ENCODE results near the gene TXLNG. TPM values are rescaled to one million over a fixed set of nuclear protein-coding genes. Genes with fewer than 3 reads are reported as not detected.

The TXLNG gene
- total and polyA plus RNA-seq, 2 of the 13 experiments (the other 11 are each of a cell fraction or from before 2014, with no cell fraction given): 13.1 to 15.5 TPM

GRCh38 chrX:16874458-16875095, 88.3 kb downstream of the TXLNG start:
- ChIA-PET POLR2A (no interaction called here), CTCF (ENCODE audit: low intra/inter-chr PET ratio, low total read pairs) (no interaction called here)
- 42% methylated on average over 5 of the region's 5 CpGs for WGBS (ENCODE audit: low lambda C conversion rate)
- no peak overlapping the region for H3K4me2 ChIP-seq (ENCODE audit: low read depth, low read length)
- H3K36me3 ChIP-seq (replicated peaks in 1 of 2; ENCODE audit: control insufficient read depth in 1 of 2, insufficient read depth in 2 of 2, low read length in 2 of 2): no peaks in the 10 kb centered on the region
- intact Hi-C loops (cut with micrococcal nuclease; ENCODE audit: unreplicated experiment) (loop anchor here (5.0 kb wide), 1 partner anchor 47 kb away; no protein-coding TSS in a partner anchor), in situ Hi-C loops (cut with HindIII; ENCODE audit: extremely low pct_ligation_motif_present, low pct_unique_long_range_greater_than_20kb) (no loop called here)
- no peak overlapping the region for H3K9ac ChIP-seq (ENCODE audit: insufficient read depth, low read depth, low read length)
- DNase-seq (ENCODE audit: low spot score): no peak
- ATAC-seq: no peak
- FAIRE-seq: no peak
- no TSS peak for BruUV-seq (replicated peaks)
- H3K27ac ChIP-seq (ENCODE audit: extremely low read length, insufficient read depth, low read length): no peak overlapping the region
- H3K4me3 ChIP-seq (replicated peaks in 1 of 3; ENCODE audit: insufficient read depth in 1 of 3, low read depth in 2 of 3, low read length in 3 of 3): no peak overlapping the region
- no peaks in the 10 kb centered on the region; a peak in 1 of 5 replicates for H3K27me3 ChIP-seq (ENCODE audit: control insufficient read depth in 1 of 2, insufficient read depth in 2 of 2, low read length in 2 of 2)
- peaks cover 8% of the 10 kb centered on the region; the same call in 1 of the 2 replicates for H3K4me1 ChIP-seq (ENCODE audit: insufficient read depth, low read length)
- H3K79me2 ChIP-seq (ENCODE audit: insufficient read depth, low read length): no peaks in the 10 kb centered on the region
- H3K9me3 ChIP-seq (ENCODE audit: low read length): no peaks in the 10 kb centered on the region
- no peaks in the 10 kb centered on the region for H4K20me1 ChIP-seq (ENCODE audit: insufficient read depth, low read length)
- TF ChIP-seq ZNF282 (IDR thresholded peaks at IDR 0.05; ENCODE audit: partially characterized antibody): no peak
- TF ChIP-seq DPF2 (CRISPR knock-in tag; IDR thresholded peaks at IDR 0.05; ENCODE audit: borderline replicate concordance, low read depth): no peak
- no peak for TF ChIP-seq ZNF639 (CRISPR knock-in tag; conservative IDR thresholded peaks at IDR 0.05)
- TF ChIP-seq TARDBP (CRISPR knock-in tag; IDR thresholded peaks at IDR 0.05): no peak
- no peak for TF ChIP-seq CHD2 (IDR thresholded peaks at IDR 0.05; ENCODE audit: low read depth, low read length)
- TF ChIP-seq ZNF512 (CRISPR knock-in tag; IDR thresholded peaks at IDR 0.05): no peak
- no peak for TF ChIP-seq XBP1 (CRISPR knock-in tag; IDR thresholded peaks at IDR 0.05)
- no peak for TF ChIP-seq ZNF510 (CRISPR knock-in tag; IDR thresholded peaks at IDR 0.05; ENCODE audit: low read depth)
- H2AFZ ChIP-seq (ENCODE audit: low read length): no peak overlapping the region
